Retina (tissue), 1 donor: ENCODE data around the gene MASP2.
"Not testable (repeated sequence)": the region's sequence is repeated elsewhere in the genome, so short reads cannot be mapped to it uniquely, and the experiment has no call there.

Experiments
- DNase-seq: peaks from one replicate; pipeline ENCODE4 v3.0.0-alpha.2; 2016

Gene MASP2

GRCh38 chr1:11037019-11037739 is 9.9 kb downstream of the MASP2 start:
- not testable (repeated sequence) for DNase-seq

- no peak for DNase-seq
These were observed 15.3 kb downstream of the MASP2 start for GRCh38 chr1:11031624-11032262.

GRCh38 chr1:11030865-11031264 is 16.2 kb downstream of the MASP2 start:
- no peak for DNase-seq

- no peak for DNase-seq
These were observed 19.0 kb downstream of the MASP2 start for GRCh38 chr1:11028018-11028417.

GRCh38 chr1:11027316-11027715 is 19.7 kb downstream of the MASP2 start:
- no peak for DNase-seq

DNA sequence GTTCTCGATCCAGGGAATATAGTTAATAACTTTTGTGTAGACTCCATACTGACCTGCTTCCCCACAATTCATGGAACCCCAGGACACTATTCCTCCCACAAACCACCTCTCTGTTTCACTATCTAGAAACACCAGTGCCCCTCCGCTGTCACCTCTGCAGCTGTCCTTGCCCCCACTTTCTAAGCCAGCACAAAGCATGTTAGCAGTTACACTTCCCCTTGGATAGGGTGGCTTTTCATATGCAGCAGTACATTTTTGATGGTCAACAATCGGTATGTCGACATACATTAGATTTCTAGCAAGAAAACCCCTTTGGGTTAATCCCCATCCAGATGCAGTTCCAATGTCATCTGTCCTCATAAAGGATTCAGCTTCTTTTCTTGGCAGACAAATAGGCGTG is 20.1 kb downstream of the MASP2 start:
- DNase-seq: no peak

GRCh38 chr1:11026052-11026451 is 21.0 kb downstream of the MASP2 start:
- no peak for DNase-seq

DNA sequence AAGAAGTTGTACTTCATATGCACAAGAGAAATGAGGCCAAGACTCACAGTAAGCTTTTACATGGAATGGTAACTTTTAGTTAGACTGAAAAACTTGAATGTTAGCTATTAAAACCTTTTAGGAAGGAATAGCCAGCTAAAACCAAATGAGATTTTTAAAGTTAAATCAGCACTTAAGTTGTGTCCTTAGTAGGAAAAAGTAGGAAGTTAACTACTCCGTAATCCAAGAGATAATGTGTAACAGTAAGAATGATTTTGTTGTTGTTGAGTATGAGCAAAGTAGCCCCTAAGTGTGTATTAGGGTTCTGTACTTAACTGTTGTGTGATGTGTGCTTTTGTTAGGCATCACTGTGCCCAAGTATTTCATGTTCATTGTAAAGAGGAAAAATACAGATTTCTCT is 21.4 kb downstream of the MASP2 start:
- DNase-seq: no peak

DNA sequence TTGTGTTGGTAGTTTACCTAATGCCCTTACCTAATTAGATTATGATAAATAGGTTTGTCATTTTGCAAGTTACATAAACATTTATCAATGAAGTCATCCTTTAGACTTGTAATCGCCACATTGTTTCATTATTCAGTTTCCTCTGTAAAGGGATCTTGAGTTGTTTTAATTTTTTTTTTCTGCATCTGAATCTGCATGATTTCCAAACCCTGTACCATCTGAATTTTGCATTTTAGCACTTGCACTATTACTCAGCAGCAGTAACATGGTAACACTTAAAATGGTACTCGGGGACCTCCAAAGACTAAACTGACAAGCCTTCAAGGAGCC is 22.2 kb downstream of the MASP2 start:
- DNase-seq: no peak

DNA sequence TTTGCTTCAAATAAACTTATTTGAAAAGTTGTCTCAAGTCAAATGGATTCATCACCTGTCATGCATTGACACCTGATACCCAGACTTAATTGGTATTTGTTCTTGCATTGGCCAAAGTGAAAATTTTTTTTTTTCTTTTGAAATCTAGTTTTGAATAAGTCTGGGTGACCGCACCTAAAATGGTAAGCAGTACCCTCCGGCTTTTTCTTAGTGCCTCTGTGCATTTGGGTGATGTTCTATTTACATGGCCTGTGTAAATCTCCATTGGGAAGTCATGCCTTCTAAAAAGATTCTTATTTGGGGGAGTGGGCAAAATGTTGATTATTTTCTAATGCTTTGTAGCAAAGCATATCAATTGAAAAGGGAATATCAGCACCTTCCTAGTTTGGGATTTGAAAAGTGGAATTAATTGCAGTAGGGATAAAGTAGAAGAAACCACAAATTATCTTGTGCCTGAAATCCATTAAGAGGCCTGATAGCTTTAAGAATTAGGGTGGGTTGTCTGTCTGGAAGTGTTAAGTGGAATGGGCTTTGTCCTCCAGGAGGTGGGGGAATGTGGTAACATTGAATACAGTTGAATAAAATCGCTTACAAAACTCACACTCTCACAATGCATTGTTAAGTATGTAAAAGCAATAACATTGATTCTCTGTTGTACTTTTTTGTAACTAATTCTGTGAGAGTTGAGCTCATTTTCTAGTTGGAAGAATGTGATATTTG is 22.7 kb downstream of the MASP2 start:
- no peak for DNase-seq

DNA sequence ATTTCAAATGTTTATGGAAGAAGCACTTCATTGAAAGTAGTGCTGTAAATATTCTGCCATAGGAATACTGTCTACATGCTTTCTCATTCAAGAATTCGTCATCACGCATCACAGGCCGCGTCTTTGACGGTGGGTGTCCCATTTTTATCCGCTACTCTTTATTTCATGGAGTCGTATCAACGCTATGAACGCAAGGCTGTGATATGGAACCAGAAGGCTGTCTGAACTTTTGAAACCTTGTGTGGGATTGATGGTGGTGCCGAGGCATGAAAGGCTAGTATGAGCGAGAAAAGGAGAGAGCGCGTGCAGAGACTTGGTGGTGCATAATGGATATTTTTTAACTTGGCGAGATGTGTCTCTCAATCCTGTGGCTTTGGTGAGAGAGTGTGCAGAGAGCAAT is 23.8 kb downstream of the MASP2 start:
- no peak for DNase-seq

DNA sequence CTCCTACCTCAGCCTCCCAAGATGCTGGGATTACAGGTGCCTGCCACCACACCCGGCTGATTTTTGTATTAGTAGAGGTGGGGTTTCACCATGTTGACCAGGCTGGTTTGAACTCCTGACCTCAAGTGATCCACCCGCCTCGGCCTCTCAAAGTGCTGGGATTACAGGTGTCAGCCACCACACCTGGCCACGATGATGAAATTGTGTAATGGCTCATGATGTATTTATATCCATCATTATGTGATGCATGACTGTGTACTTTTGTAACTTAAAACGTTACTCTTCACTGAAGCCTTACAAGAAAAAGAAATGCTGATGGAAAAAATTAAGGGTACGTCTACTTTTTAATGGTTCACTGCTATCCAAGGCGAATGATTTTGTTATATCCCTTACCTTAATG is 27.1 kb downstream of the MASP2 start:
- DNase-seq: no peak

GRCh38 chr1:11019358-11019757 is 27.7 kb downstream of the MASP2 start:
- DNase-seq: not testable (repeated sequence)

GRCh38 chr1:11013160-11013531 is 33.9 kb downstream of the MASP2 start:
- DNase-seq: no peak

- DNase-seq: peak; percentile 99
These were observed 34.5 kb downstream of the MASP2 start, which contains the start of gene TARDBP for GRCh38 chr1:11012260-11013159. Gene TARDBP (plus strand): TSS chr1:11012654. CDS start chr1:11013728, 1,074 bp downstream.

DNA sequence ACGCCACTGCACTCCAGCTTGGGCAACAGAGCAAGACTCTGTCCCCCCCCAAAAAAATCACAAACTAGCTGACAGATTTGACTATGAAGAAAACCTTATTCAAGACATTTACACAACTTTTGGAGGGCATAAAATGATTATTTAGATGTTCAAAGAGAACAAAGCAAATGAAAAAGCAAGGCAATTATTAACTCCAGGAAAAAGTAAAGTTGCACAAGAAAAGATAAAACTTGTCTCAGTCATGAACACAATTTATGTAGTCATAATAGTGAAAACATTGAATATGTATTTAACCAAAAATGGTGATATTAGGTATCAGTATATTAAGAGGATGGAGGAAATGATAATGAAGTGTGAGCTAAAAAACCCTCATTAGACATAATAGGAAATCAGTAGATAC is 46.5 kb downstream of the MASP2 start:
- no peak for DNase-seq

- no peak for DNase-seq
These were observed 50.9 kb downstream of the MASP2 start for GRCh38 chr1:10996100-10996499.

GRCh38 chr1:10992864-10993263 is 54.2 kb downstream of the MASP2 start:
- DNase-seq: no peak

GRCh38 chr1:10992004-10992403 is 55.0 kb downstream of the MASP2 start:
- DNase-seq: not testable (repeated sequence)

- DNase-seq: no peak
These were observed 56.2 kb downstream of the MASP2 start for GRCh38 chr1:10990828-10991227.

- DNase-seq: not testable (repeated sequence)
These were observed 57.0 kb downstream of the MASP2 start for GRCh38 chr1:10989920-10990516.

GRCh38 chr1:10989095-10989494 is 57.9 kb downstream of the MASP2 start:
- DNase-seq: no peak
